NCI-H1092 (cell line): Measurements from ENCODE around the gene RPL28.
"Not testable (repeated sequence)": the region's sequence is repeated elsewhere in the genome, so short reads cannot be mapped to it uniquely, and the experiment has no call there.

Experiments
- DNase-seq: peaks from one replicate; lab custom pipeline; 2025; lab: John Stamatoyannopoulos, UW

The RPL28 gene

GRCh38 chr19:55392820-55393761, 7.4 kb downstream of the RPL28 start:
- DNase-seq: no peak

- no peak for DNase-seq
These were observed 12.6 kb downstream of the RPL28 start for GRCh38 chr19:55398200-55398925.

GRCh38 chr19:55400281-55401087, 14.8 kb downstream of the RPL28 start:
- no peak for DNase-seq

GRCh38 chr19:55401390-55401789, 15.7 kb downstream of the RPL28 start:
- not testable (repeated sequence) for DNase-seq

- DNase-seq: no peak
These were observed 16.8 kb downstream of the RPL28 start for GRCh38 chr19:55402509-55402908.

- DNase-seq: no peak
These were observed 19.9 kb downstream of the RPL28 start for GRCh38 chr19:55405638-55406037.

GRCh38 chr19:55406091-55406825, 20.5 kb downstream of the RPL28 start:
- DNase-seq: no peak

- DNase-seq: no peak
These were observed 21.3 kb downstream of the RPL28 start for GRCh38 chr19:55406826-55407549.

- DNase-seq: not testable (repeated sequence)
These were observed 21.7 kb downstream of the RPL28 start, which contains the start of gene UBE2S for GRCh38 chr19:55407550-55407799. UBE2S (minus strand) TSS chr19:55407788; CDS start chr19:55407589, 199 bp downstream.

- peak; percentile 97 for DNase-seq
These were observed 22.2 kb downstream of the RPL28 start for GRCh38 chr19:55407800-55408532.

GRCh38 chr19:55408533-55408872, 22.8 kb downstream of the RPL28 start:
- no peak for DNase-seq

GRCh38 chr19:55409179-55409578, 23.4 kb downstream of the RPL28 start:
- not testable (repeated sequence) for DNase-seq

- no peak for DNase-seq
These were observed 24.4 kb downstream of the RPL28 start for GRCh38 chr19:55410168-55410567.

- DNase-seq: no peak
These were observed 32.5 kb downstream of the RPL28 start for GRCh38 chr19:55418185-55418584.

- DNase-seq: no peak
These were observed 33.4 kb downstream of the RPL28 start for GRCh38 chr19:55419103-55419502.

GRCh38 chr19:55419624-55420236, 34.0 kb downstream of the RPL28 start:
- no peak for DNase-seq

- not testable (repeated sequence) for DNase-seq
These were observed 35.5 kb downstream of the RPL28 start for GRCh38 chr19:55421281-55421680.

GRCh38 chr19:55423225-55424005, 37.7 kb downstream of the RPL28 start:
- no peak for DNase-seq

GRCh38 chr19:55424518-55424917, 38.8 kb downstream of the RPL28 start:
- DNase-seq: no peak
